Right atrium auricular region (tissue), 2 donors: ENCODE measurements around the gene MGAT5. TPM values are rescaled to one million over a fixed set of nuclear protein-coding genes. Genes with fewer than 3 reads are reported as not detected.

Experiments
- DNase-seq: peaks from one replicate; pipeline ENCODE4 v3.0.0-alpha.2; 2019; ENCODE audit warnings: low spot score
- H3K27ac ChIP-seq, 2 donors: fragments of 200-600 bp; sonication (generic); 1 replicate in 1 of 2; 2 replicates in 1 of 2; pipeline ENCODE4 v1.5.1; 2016 to 2019
- H3K27me3 ChIP-seq, 2 donors: fragments of 200-600 bp; sonication (generic); one replicate each; pipeline versions ENCODE4 v1.5.1 to v1.6.0; 2017 to 2019
- H3K36me3 ChIP-seq: fragments of 200-600 bp; sonication (generic); one replicate; pipeline ENCODE4 v1.5.1; 2016
- H3K4me1 ChIP-seq, 2 donors: fragments of 200-600 bp; sonication (generic); one replicate each; pipeline versions ENCODE4 v1.5.1 to v1.6.0; 2017 to 2019
- H3K4me3 ChIP-seq, 2 donors: fragments of 200-600 bp; sonication (generic); 1 replicate in 1 of 2; 2 replicates in 1 of 2; pipeline ENCODE4 v1.5.1; 2017 to 2019; ENCODE audit warnings: mild to moderate bottlenecking in 1 of 2, moderate library complexity in 1 of 2
- H3K9me3 ChIP-seq, 2 donors: fragments of 200-600 bp; sonication (generic); one replicate each; pipeline ENCODE4 v1.5.1; 2019
- CTCF ChIP-seq, 2 donors: fragments of 200-600 bp; sonication (generic); IDR thresholded peaks; one replicate each; pipeline ENCODE4 v1.5.1; 2019; ENCODE audit warnings: antibody characterized with exemption in 2 of 2
- total RNA-seq, 2 donors: library from RNA; depleted of rRNA; stranded (reverse); fragments of >200 nt; gene quantifications; one replicate each; pipeline ENCODE4 v1.1.0, GENCODE V29; 2016

Gene MGAT5
- total RNA-seq, 2 donors from 2014 or later = 56.9 to 91.0 TPM

- no peak for TF ChIP-seq CTCF (IDR thresholded peaks at IDR 0.05)
- Histone ChIP-seq H3K27me3 (no peaks in the 10 kb centered on the region), H3K36me3 (no peaks in the 10 kb centered on the region), H3K9me3 (peaks cover 0 to 9% of the 10 kb centered on the region in 2 donors), H3K4me1 (peaks cover 0 to 30% of the 10 kb centered on the region in 2 donors), H3K27ac (peak overlapping the region in 1 of 2 donors; percentile 5), H3K4me3 (no peak overlapping the region)
- DNase-seq = no peak
Observed at GRCh38 chr2:134231965-134232340, 21.9 kb upstream of the MGAT5 start.

- no peak for TF ChIP-seq CTCF (IDR thresholded peaks at IDR 0.05)
- Histone ChIP-seq H3K9me3 (peaks cover 0 to 9% of the 10 kb centered on the region in 2 donors), H3K4me3 (no peak overlapping the region), H3K27me3 (no peaks in the 10 kb centered on the region), H3K36me3 (no peaks in the 10 kb centered on the region), H3K4me1 (peaks cover 0 to 30% of the 10 kb centered on the region in 2 donors), H3K27ac (no peak overlapping the region)
- DNase-seq = no peak
Observed at GRCh38 chr2:134232461-134232860, 21.4 kb upstream of the MGAT5 start.

- Histone ChIP-seq H3K36me3 (no peaks in the 10 kb centered on the region), H3K27ac (no peak overlapping the region), H3K4me3 (no peak overlapping the region), H3K9me3 (peaks cover 0 to 7% of the 10 kb centered on the region in 2 donors), H3K4me1 (peaks cover 0 to 30% of the 10 kb centered on the region in 2 donors), H3K27me3 (no peaks in the 10 kb centered on the region)
- no peak for DNase-seq
- no peak for TF ChIP-seq CTCF (IDR thresholded peaks at IDR 0.05)
Observed at GRCh38 chr2:134232868-134233727, 20.8 kb upstream of the MGAT5 start.

GRCh38 chr2:134233728-134234136 lies 20.1 kb upstream of the MGAT5 start:
- no peak overlapping the region for H3K27ac ChIP-seq
- H3K36me3 ChIP-seq = no peaks in the 10 kb centered on the region
- peaks cover 0 to under 1% of the 10 kb centered on the region in 2 donors for H3K9me3 ChIP-seq
- peaks cover 0 to 30% of the 10 kb centered on the region in 2 donors for H3K4me1 ChIP-seq
- no peaks in the 10 kb centered on the region for H3K27me3 ChIP-seq
- no peak for TF ChIP-seq CTCF (IDR thresholded peaks at IDR 0.05)
- H3K4me3 ChIP-seq = no peak overlapping the region
- no peak for DNase-seq

GRCh38 chr2:134234535-134234934 lies 19.3 kb upstream of the MGAT5 start:
- Histone ChIP-seq H3K27ac (no peak overlapping the region), H3K4me3 (no peak overlapping the region), H3K36me3 (no peaks in the 10 kb centered on the region), H3K9me3 (no peaks in the 10 kb centered on the region), H3K4me1 (peaks cover 0 to 30% of the 10 kb centered on the region in 2 donors), H3K27me3 (no peaks in the 10 kb centered on the region)
- TF ChIP-seq CTCF (IDR thresholded peaks at IDR 0.05) = no peak
- no peak for DNase-seq
